ENCODE data around the gene KANK3.
"Not testable (repeated sequence)": the region's sequence is repeated elsewhere in the genome, so short reads cannot be mapped to it uniquely, and the experiment has no call there.

- not testable (repeated sequence) for TF ChIP-seq GATA1 (IDR thresholded peaks at IDR 0.05; ENCODE audit: low read depth, low read length); POLR2A (IDR thresholded peaks at IDR 0.05; ENCODE audit: low read length)
Observed at GRCh38 chr19:8386419-8386818, 43.4 kb upstream of the KANK3 start.

All from erythroblast (primary cell).